Uterus (tissue), 4 donors: ENCODE results near the gene SHISAL2A. TPM values are rescaled to one million over a fixed set of nuclear protein-coding genes. Genes with fewer than 3 reads are reported as not detected.

Source experiments
- DNase-seq, 2 donors: peaks; one replicate each; pipeline ENCODE4 v3.0.0-alpha.2; 2019 to 2020
- H3K27ac ChIP-seq, 2 donors: fragments of 200-600 bp; sonication (generic); 1 replicate in 1 of 2; 2 replicates in 1 of 2; pipeline ENCODE4 v1.5.1; 2016 to 2018
- H3K27me3 ChIP-seq, 2 donors: fragments of 200-600 bp; sonication (generic); one replicate each; pipeline ENCODE4 v1.5.1; 2018 to 2019; ENCODE audit warnings: control low read depth in 1 of 2
- H3K36me3 ChIP-seq, 2 donors: fragments of 200-600 bp; sonication (generic); one replicate each; pipeline ENCODE4 v1.5.1; 2019; ENCODE audit warnings: control low read depth in 1 of 2
- H3K4me1 ChIP-seq, 2 donors: fragments of 200-600 bp; sonication (generic); one replicate each; pipeline ENCODE4 v1.5.1; 2018 to 2019; ENCODE audit warnings: control low read depth in 1 of 2
- H3K4me3 ChIP-seq, 2 donors: fragments of 200-600 bp; sonication (generic); 1 replicate in 1 of 2; 2 replicates in 1 of 2; pipeline ENCODE4 v1.5.1; 2018 to 2019; ENCODE audit warnings: mild to moderate bottlenecking in 1 of 2
- H3K9me3 ChIP-seq, 2 donors: fragments of 200-600 bp; sonication (generic); one replicate each; pipeline ENCODE4 v1.5.1; 2019; ENCODE audit warnings: control low read depth in 1 of 2
- POLR2A ChIP-seq, 2 donors: fragments of 450-650 bp; IDR thresholded peaks; one replicate each; pipeline ENCODE4 v1.6.1; 2016; ENCODE audit warnings: antibody characterized with exemption in 2 of 2, mild to moderate bottlenecking in 1 of 2, moderate library complexity in 1 of 2
- intact Hi-C: fragments of 100-400 bp; cut with DNase I; formaldehyde crosslinking; loops from one replicate; pipeline ENCODE4 v1.15.1; 2023; ENCODE audit warnings: low total_unique reads
- total RNA-seq, 4 donors: library from RNA; depleted of rRNA in 3 of 4; stranded (reverse); fragments of >200 nt in 3 of 4; gene quantifications; one replicate each; pipeline versions ENCODE4 v1.1.0 to v1.2.4, GENCODE V29; 2014 to 2023
- TF ChIP-seq, protein P1 (sequence below), 4 experiments: fragments of 200-600 bp in 2 of 4; fragments of 450-650 bp in 2 of 4; sonication (generic) in 2 of 4; IDR thresholded peaks; one replicate each; pipeline ENCODE4 v1.5.1; 2016 to 2019; ENCODE audit warnings: antibody characterized with exemption in 4 of 4, mild to moderate bottlenecking in 2 of 4, moderate library complexity in 1 of 4
- donor health status: DM: yes; HTN: yes; CAD: no.

SHISAL2A gene
- total RNA-seq, 4 donors from 2014 or later: 0.28 to 0.49 TPM; not detected in 2

DNA sequence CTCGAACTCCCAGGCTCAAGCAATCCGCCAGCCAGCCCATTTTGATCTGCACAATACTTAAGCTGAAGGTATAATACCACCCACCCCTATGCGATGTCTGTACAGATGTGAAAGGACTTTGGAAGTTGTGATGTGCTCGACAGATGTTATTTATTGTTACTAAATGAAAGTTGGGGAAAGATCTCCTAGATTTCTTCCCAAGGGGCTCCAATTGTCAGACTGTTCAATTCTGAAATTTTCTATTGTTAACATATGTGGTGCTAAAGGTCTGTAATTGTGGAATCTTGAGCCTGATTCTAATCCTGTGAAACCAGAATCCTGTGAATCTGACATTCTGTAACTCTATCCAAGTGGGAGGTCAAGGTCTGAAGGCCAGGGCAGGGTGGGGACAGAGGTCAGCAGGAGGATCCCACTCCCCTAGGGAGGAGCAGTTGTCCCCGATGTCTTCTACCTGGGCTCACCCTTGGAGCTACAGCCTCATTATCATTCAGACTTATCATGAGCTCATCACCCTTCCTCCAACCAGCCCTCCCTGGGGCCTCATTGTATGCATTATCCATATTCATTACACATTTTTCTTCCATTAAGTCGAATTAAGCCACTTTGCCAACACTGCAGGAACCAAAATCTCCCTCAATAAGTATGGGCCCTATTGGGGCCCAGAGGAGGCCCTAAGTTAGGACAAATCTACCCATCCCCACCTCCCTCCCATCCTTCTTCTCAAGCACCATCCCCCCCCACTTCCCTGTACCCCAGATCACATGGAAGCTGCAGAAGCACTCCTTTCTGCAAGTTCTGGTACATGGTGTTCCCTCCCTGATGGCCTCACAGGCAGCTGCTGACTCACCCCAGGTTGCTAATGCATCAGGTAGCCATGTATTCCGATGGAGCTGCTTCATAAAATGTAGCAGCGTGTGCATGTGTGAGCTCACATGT, 32.3 kb downstream of the SHISAL2A start:
- Histone ChIP-seq H3K27ac (no peak overlapping the region), H3K36me3 (no peaks in the 10 kb centered on the region), H3K4me1 (no peaks in the 10 kb centered on the region), H3K27me3 (no peaks in the 10 kb centered on the region), H3K9me3 (no peaks in the 10 kb centered on the region), H3K4me3 (no peak overlapping the region)
- intact Hi-C loops: no loop called here
- TF ChIP-seq, protein P1, sequence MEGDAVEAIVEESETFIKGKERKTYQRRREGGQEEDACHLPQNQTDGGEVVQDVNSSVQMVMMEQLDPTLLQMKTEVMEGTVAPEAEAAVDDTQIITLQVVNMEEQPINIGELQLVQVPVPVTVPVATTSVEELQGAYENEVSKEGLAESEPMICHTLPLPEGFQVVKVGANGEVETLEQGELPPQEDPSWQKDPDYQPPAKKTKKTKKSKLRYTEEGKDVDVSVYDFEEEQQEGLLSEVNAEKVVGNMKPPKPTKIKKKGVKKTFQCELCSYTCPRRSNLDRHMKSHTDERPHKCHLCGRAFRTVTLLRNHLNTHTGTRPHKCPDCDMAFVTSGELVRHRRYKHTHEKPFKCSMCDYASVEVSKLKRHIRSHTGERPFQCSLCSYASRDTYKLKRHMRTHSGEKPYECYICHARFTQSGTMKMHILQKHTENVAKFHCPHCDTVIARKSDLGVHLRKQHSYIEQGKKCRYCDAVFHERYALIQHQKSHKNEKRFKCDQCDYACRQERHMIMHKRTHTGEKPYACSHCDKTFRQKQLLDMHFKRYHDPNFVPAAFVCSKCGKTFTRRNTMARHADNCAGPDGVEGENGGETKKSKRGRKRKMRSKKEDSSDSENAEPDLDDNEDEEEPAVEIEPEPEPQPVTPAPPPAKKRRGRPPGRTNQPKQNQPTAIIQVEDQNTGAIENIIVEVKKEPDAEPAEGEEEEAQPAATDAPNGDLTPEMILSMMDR (IDR thresholded peaks at IDR 0.05): no peak
- no peak for TF ChIP-seq POLR2A (IDR thresholded peaks at IDR 0.05)
- DNase-seq: no peak

DNA sequence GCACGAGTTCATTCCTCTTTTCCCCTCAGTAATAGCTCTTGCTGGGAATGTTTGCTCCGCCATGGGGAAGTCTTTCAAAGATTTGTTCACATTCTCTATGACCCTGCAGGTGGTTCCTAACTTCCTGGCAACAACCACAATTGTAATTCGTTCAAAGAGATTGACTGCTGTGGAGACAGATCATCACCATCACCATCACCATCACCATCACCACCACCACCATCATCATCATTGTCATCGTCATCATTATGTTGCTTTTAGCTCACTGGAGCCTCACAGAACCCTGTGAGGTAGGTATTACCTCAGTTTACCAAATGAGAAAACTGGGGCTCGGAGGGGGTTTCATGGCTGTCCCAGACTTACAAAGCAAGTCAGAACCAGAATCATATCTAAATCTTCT, 34.3 kb downstream of the SHISAL2A start:
- Histone ChIP-seq H3K27ac (no peak overlapping the region), H3K4me3 (no peak overlapping the region), H3K4me1 (no peaks in the 10 kb centered on the region), H3K9me3 (no peaks in the 10 kb centered on the region), H3K36me3 (no peaks in the 10 kb centered on the region), H3K27me3 (no peaks in the 10 kb centered on the region)
- no peak for DNase-seq
- no peak for TF ChIP-seq POLR2A (IDR thresholded peaks at IDR 0.05)
- TF ChIP-seq, protein P1 (IDR thresholded peaks at IDR 0.05): no peak
- intact Hi-C loops: no loop called here

DNA sequence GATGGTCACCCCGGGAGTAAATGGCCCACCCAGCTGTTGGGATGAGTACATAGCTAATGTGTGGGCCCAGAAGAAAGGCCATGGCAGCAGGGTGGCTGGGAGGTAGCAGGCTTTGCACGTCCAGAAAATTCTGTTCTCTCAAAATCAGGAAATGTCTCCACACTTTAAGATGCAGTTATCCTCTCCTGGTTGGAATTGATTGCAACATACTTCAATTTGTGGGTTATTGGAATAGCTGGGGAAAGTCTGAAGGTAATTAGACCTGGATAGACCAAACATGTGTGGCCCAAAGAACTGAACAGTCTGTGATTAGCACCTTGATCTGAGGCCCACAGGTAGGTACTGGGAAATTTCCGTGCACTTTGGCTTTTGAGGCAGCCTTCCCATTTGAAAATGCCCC, 35.0 kb downstream of the SHISAL2A start:
- no peaks in the 10 kb centered on the region for H3K27me3 ChIP-seq
- intact Hi-C loops: no loop called here
- no peak overlapping the region for H3K4me3 ChIP-seq
- no peak for TF ChIP-seq POLR2A (IDR thresholded peaks at IDR 0.05)
- TF ChIP-seq, protein P1 (IDR thresholded peaks at IDR 0.05): no peak
- no peak overlapping the region for H3K27ac ChIP-seq
- DNase-seq: no peak
- no peaks in the 10 kb centered on the region for H3K4me1 ChIP-seq
- H3K9me3 ChIP-seq: no peaks in the 10 kb centered on the region
- H3K36me3 ChIP-seq: no peaks in the 10 kb centered on the region

DNA sequence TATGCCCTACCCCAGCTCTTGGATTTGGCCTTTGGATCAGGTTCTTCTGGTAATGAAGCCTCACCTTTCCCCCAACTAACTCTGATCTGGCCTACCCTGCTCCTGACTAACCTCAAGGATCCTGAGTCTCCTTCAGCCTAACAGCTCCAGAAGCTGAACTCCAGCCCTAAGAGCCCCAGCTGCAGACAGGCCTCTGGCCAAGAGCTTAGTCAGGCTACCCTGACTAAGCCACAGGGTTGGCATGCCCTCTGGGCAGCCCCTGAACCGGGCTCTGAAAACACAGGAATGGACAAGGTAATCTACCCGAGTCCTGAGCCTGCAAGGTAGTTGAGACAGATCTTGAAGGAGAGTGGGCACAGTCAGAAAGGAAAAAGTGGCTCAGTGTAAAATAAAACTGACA, 35.7 kb downstream of the SHISAL2A start:
- H3K27me3 ChIP-seq: no peaks in the 10 kb centered on the region
- DNase-seq: no peak
- H3K27ac ChIP-seq: no peak overlapping the region
- H3K9me3 ChIP-seq: no peaks in the 10 kb centered on the region
- TF ChIP-seq, protein P1 (IDR thresholded peaks at IDR 0.05): no peak
- no peak for TF ChIP-seq POLR2A (IDR thresholded peaks at IDR 0.05)
- H3K36me3 ChIP-seq: no peaks in the 10 kb centered on the region
- intact Hi-C loops: no loop called here
- H3K4me3 ChIP-seq: no peak overlapping the region
- H3K4me1 ChIP-seq: no peaks in the 10 kb centered on the region

DNA sequence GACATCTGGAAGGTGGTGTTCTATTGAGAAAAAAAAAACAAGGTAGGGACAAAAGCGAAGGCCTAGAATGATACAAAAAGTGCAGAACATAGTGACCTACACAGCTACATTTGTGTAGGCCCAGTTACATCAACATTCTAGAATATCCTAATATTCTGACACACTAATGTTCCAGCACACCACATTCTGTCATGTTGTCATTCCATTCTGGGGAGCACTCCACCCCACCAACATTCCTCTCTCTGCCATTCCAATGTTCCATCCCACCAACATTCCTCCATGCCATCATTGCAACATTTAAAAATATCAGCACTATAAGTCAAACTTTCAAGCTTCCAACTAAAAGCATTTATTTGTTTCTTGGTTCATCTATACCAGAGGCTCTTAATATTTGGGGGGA, 36.7 kb downstream of the SHISAL2A start:
- no peaks in the 10 kb centered on the region for H3K27me3 ChIP-seq
- no peaks in the 10 kb centered on the region for H3K9me3 ChIP-seq
- TF ChIP-seq, protein P1 (IDR thresholded peaks at IDR 0.05): no peak
- no peak for TF ChIP-seq POLR2A (IDR thresholded peaks at IDR 0.05)
- no peak overlapping the region for H3K4me3 ChIP-seq
- intact Hi-C loops: no loop called here
- no peak overlapping the region for H3K27ac ChIP-seq
- no peaks in the 10 kb centered on the region for H3K4me1 ChIP-seq
- no peak for DNase-seq
- no peaks in the 10 kb centered on the region for H3K36me3 ChIP-seq
